IPS-20b (cell line): Measurements from ENCODE around the gene CEP78.
A peak's percentile ranks its signal among the peaks of the same experiment; 100 is the strongest.
"Not testable (repeated sequence)": the region's sequence is repeated elsewhere in the genome, so short reads cannot be mapped to it uniquely, and the experiment has no call there.

ENCODE experiments used
- H3K27ac ChIP-seq: one replicate; pipeline ENCODE4 v1.5.1; 2013; ENCODE audit warnings: low read length
- H3K27me3 ChIP-seq: 2 replicates; pipeline ENCODE4 v1.6.1; 2013; ENCODE audit warnings: mild to moderate bottlenecking, low read length, inconsistent platforms; ENCODE audit not compliant: insufficient read depth
- H3K36me3 ChIP-seq: 2 replicates; pipeline ENCODE4 v1.6.1; 2013; ENCODE audit warnings: low read depth, mild to moderate bottlenecking, inconsistent platforms, low read length, moderate library complexity; ENCODE audit not compliant: insufficient read depth
- H3K4me1 ChIP-seq: 2 replicates; pipeline ENCODE4 v1.6.1; 2013; ENCODE audit warnings: mild to moderate bottlenecking, control low read depth, inconsistent platforms, low read length, moderate library complexity; ENCODE audit not compliant: insufficient read depth
- H3K4me3 ChIP-seq: 2 replicates; pipeline ENCODE4 v1.5.1; 2013; ENCODE audit warnings: mild to moderate bottlenecking, low read length, inconsistent platforms
- H3K9ac ChIP-seq: 2 replicates; pipeline ENCODE4 v1.6.1; 2013; ENCODE audit warnings: low read depth, mild to moderate bottlenecking, inconsistent platforms, low read length, moderate library complexity
- H3K9me3 ChIP-seq: 2 replicates; pipeline ENCODE4 v1.6.1; 2013; ENCODE audit warnings: mild to moderate bottlenecking, low read depth, low read length, inconsistent platforms; ENCODE audit not compliant: insufficient read depth

The CEP78 gene, protein sequence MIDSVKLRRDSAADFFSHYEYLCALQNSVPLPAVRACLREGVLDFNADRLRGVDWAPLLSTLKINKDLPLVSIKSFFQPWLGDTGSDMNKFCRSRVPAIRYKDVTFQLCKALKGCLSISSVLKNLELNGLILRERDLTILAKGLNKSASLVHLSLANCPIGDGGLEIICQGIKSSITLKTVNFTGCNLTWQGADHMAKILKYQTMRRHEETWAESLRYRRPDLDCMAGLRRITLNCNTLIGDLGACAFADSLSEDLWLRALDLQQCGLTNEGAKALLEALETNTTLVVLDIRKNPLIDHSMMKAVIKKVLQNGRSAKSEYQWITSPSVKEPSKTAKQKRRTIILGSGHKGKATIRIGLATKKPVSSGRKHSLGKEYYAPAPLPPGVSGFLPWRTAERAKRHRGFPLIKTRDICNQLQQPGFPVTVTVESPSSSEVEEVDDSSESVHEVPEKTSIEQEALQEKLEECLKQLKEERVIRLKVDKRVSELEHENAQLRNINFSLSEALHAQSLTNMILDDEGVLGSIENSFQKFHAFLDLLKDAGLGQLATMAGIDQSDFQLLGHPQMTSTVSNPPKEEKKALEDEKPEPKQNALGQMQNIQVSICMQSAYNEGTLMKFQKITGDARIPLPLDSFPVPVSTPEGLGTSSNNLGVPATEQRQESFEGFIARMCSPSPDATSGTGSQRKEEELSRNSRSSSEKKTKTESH

GRCh38 chr9:78235762-78236550 lies at the start of gene CEP78:
Gene CEP78, plus strand, starts transcription at chr9:78236075. Its CDS starts 276 bp downstream, at chr9:78236351.
- Histone ChIP-seq H3K4me1 (peaks cover 4% of the 10 kb centered on the region; the same call in 1 of the 2 replicates), H3K27me3 (no peaks in the 10 kb centered on the region), H3K4me3 (peak within 1 kb of the TSS; percentile 96), H3K27ac (peak within 1 kb of the TSS; percentile 77), H3K9me3 (no peaks in the 10 kb centered on the region), H3K9ac (peak within 1 kb of the TSS; percentile 81), H3K36me3 (peaks cover 12% of the 10 kb centered on the region)

DNA sequence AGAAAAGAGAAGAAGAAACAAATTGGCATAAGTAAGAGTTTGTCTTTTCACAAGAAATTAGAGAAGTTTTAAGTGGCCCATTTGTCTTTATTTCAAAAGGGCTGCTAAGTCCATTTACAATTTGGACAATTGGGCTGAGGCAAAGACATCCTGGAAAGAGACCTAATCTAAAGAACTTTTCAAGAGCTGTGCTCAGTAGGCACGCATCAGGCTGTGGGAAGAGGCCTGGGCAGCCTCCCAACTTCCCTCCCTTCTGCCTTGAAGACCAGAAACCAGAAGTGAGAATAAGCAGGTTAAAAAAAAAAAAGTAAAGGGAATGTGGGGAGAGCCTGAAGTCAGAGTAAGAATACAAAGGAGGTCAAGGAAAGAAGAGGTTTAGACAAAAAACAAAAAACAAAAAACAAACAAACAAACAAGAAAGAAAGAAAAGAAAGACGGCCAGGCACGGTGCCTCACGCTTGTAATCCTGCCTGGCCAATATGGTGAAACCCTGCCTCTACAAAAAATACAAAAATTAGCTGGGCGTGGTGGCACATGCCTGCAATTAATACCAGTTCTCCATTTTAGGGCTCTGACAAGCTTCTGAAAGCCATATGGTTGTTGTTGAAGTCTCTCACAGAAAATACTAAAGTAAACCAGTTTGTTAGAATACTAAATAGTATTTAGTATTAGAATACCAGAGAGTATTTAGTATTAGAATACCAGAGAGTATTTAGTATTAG lies 48.0 kb upstream of the CEP78 start:
- no peak overlapping the region for H3K27ac ChIP-seq
- H3K9ac ChIP-seq: no peak overlapping the region
- H3K9me3 ChIP-seq: no peaks in the 10 kb centered on the region
- H3K4me1 ChIP-seq: no peaks in the 10 kb centered on the region; the same call in 1 of the 2 replicates
- no peak overlapping the region for H3K4me3 ChIP-seq
- no peaks in the 10 kb centered on the region for H3K36me3 ChIP-seq
- no peaks in the 10 kb centered on the region for H3K27me3 ChIP-seq

- Histone ChIP-seq H3K4me1 (peaks cover 2% of the 10 kb centered on the region; the same call in 1 of the 2 replicates), H3K27me3 (no peaks in the 10 kb centered on the region), H3K4me3 (no peak overlapping the region), H3K9ac (no peak overlapping the region), H3K9me3 (no peaks in the 10 kb centered on the region), H3K36me3 (no peaks in the 10 kb centered on the region), H3K27ac (no peak overlapping the region)
Observed at GRCh38 chr9:78188594-78188993, 47.3 kb upstream of the CEP78 start.

GRCh38 chr9:78189001-78189400 lies 46.9 kb upstream of the CEP78 start:
- no peak overlapping the region for H3K4me3 ChIP-seq
- H3K27ac ChIP-seq: no peak overlapping the region
- no peaks in the 10 kb centered on the region for H3K27me3 ChIP-seq
- peaks cover 2% of the 10 kb centered on the region; the same call in 1 of the 2 replicates for H3K4me1 ChIP-seq
- no peak overlapping the region for H3K9ac ChIP-seq
- H3K9me3 ChIP-seq: no peaks in the 10 kb centered on the region
- no peaks in the 10 kb centered on the region for H3K36me3 ChIP-seq

- Histone ChIP-seq H3K4me3 (no peak overlapping the region), H3K36me3 (no peaks in the 10 kb centered on the region), H3K9ac (no peak overlapping the region), H3K27me3 (no peaks in the 10 kb centered on the region), H3K4me1 (peaks cover 2% of the 10 kb centered on the region; the same call in 1 of the 2 replicates), H3K27ac (no peak overlapping the region), H3K9me3 (no peaks in the 10 kb centered on the region)
Observed at GRCh38 chr9:78189461-78189860, 46.4 kb upstream of the CEP78 start.

GRCh38 chr9:78191931-78192330 lies 43.9 kb upstream of the CEP78 start:
- H3K36me3 ChIP-seq: no peaks in the 10 kb centered on the region
- H3K27me3 ChIP-seq: no peaks in the 10 kb centered on the region
- no peak overlapping the region for H3K9ac ChIP-seq
- H3K4me3 ChIP-seq: no peak overlapping the region
- H3K27ac ChIP-seq: no peak overlapping the region
- H3K4me1 ChIP-seq: peaks cover 2% of the 10 kb centered on the region; the same call in 1 of the 2 replicates
- H3K9me3 ChIP-seq: no peaks in the 10 kb centered on the region

GRCh38 chr9:78196258-78196657 lies 39.6 kb upstream of the CEP78 start:
- Histone ChIP-seq H3K36me3 (no peaks in the 10 kb centered on the region), H3K9ac (no peak overlapping the region), H3K27me3 (no peaks in the 10 kb centered on the region), H3K9me3 (no peaks in the 10 kb centered on the region), H3K4me1 (0 out of 2 replicates have a peak, but pooled peaks cover 2% of the 10 kb centered on the region), H3K27ac (no peak overlapping the region), H3K4me3 (no peak overlapping the region)

GRCh38 chr9:78201158-78201777 lies 34.6 kb upstream of the CEP78 start:
- not testable (repeated sequence) for H3K9me3 ChIP-seq, H3K9ac ChIP-seq

GRCh38 chr9:78207319-78207718 lies 28.6 kb upstream of the CEP78 start:
- Histone ChIP-seq H3K4me1 (no peaks in the 10 kb centered on the region), H3K4me3 (no peak overlapping the region), H3K27me3 (no peaks in the 10 kb centered on the region), H3K27ac (no peak overlapping the region), H3K9ac (no peak overlapping the region), H3K9me3 (no peaks in the 10 kb centered on the region), H3K36me3 (no peaks in the 10 kb centered on the region)

More at GRCh38 chr9:78201158-78201777, 34.6 kb upstream of the CEP78 start:
- not testable (repeated sequence) for H3K4me1 ChIP-seq, H3K27ac ChIP-seq, H3K27me3 ChIP-seq, H3K4me3 ChIP-seq, H3K36me3 ChIP-seq

GRCh38 chr9:78207901-78208300 lies 28.0 kb upstream of the CEP78 start:
- Histone ChIP-seq H3K36me3 (no peaks in the 10 kb centered on the region), H3K9ac (no peak overlapping the region), H3K27me3 (no peaks in the 10 kb centered on the region), H3K4me3 (no peak overlapping the region), H3K9me3 (no peaks in the 10 kb centered on the region), H3K4me1 (no peaks in the 10 kb centered on the region), H3K27ac (no peak overlapping the region)

- no peak overlapping the region for H3K27ac ChIP-seq
- no peak overlapping the region for H3K9ac ChIP-seq
- H3K27me3 ChIP-seq: no peaks in the 10 kb centered on the region
- no peaks in the 10 kb centered on the region for H3K4me1 ChIP-seq
- no peaks in the 10 kb centered on the region for H3K36me3 ChIP-seq
- H3K9me3 ChIP-seq: no peaks in the 10 kb centered on the region
- no peak overlapping the region for H3K4me3 ChIP-seq
Observed at GRCh38 chr9:78209127-78209526, 26.7 kb upstream of the CEP78 start.
